GM19023 (cell line): ENCODE results near the gene PTTG1IP.

Experiments
- ATAC-seq: cut with Tn5 transposase; IDR thresholded peaks from one replicate; pipeline ENCODE4 v1.9.1; 2021; ENCODE audit warnings: mild to moderate bottlenecking, moderate library complexity; ENCODE audit not compliant: unreplicated experiment

Gene PTTG1IP

DNA sequence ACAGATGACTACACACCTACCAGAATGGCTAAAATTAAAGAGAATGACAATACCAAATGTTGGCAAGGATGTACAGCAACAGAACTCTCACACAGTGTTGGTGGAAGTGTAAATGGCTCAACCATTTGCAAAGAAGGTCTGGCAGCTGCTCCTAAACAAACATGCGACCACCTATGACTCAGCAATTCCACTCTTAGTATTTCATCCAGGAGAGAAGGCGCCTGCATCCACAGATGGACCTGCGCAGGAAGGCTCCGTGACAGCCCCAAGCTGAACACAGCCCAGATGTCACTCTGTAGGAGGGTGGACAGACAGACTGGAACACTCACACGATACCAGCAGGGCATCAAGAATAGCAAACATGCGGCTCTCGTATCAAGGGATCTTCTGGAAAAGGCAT lies 6.7 kb downstream of the PTTG1IP start:
- no peak for ATAC-seq

DNA sequence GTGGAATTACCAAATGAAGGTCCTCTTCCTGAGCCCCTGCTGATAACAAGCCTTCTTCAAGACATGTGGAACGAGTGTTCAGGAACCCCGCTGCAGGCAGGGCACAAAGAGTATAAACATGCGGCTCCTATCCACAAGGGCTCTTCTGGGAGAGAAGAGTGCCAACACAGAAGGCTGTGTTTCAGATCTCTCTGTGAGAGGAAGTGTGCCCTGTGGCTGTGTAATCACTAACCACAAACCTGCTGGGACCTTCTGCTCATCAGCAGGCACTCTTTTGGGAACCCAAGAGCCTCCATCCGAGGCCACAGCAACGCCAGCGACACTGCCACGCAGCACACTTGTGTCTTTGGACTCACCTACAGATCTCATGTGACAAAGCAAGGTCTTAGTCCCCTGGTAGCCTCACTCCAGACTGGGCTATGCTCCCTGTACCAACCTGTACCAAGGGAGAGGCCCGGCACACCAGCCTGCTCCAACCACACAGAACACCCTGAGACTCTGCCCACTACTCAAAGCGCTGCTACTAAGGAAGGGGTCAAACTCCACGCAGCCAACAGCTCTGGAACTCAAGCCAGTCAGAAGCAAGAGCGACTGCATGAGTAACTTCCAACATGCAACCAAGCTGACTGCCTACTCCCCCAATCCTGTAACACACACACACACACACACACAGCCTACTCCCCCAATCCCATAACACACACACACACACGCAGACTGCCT lies 7.8 kb downstream of the PTTG1IP start:
- no peak for ATAC-seq

- no peak for ATAC-seq
Measured at GRCh38 chr21:44862869-44863685, 10.4 kb downstream of the PTTG1IP start.

- no peak for ATAC-seq
Measured at GRCh38 chr21:44858791-44859190, 14.7 kb downstream of the PTTG1IP start.

- no peak for ATAC-seq
Measured at GRCh38 chr21:44858291-44858690, 15.2 kb downstream of the PTTG1IP start.

- ATAC-seq = no peak
Measured at GRCh38 chr21:44857127-44857892, 16.2 kb downstream of the PTTG1IP start.

DNA sequence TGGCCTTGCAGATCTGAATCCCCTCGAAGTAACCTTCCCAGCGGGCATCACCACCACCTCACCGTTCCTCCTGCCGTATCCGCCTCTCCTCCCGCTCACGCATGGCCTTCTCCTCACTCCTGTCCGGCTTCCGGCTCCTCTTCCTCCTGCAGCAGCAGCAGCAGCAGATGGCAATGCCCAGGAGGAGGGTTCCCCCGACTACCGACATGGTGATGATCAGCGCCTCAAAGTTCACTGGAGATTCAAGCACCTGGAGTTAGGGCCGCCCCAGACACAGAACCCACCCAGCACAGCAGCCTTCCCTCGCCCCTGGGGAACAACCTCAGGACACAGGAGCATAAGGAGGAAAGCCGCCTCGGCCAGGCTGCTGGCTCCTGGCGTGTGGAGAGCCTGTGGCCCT lies 17.4 kb downstream of the PTTG1IP start:
- ATAC-seq = no peak

DNA sequence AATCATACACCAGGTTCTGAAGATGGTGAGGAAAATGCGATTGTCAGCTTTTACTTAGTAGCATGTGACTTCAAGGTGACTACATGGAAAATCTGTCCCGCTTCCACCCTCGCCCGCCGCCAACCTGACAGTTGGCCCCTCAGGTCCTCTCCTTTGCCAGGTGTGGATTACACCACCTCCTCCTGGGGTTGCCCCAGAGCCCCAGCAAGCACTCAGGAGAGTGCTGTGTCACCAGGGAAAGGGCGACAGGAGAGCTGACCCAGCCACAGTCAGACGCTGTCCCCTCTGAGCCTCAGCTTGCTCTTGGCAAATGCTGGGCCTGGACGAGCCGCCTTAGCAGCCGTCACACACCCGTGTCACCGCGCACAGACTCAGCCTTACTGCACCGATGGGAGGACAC lies 17.9 kb downstream of the PTTG1IP start:
- ATAC-seq = no peak

GRCh38 chr21:44854664-44855446 lies 18.6 kb downstream of the PTTG1IP start:
- ATAC-seq = no peak

DNA sequence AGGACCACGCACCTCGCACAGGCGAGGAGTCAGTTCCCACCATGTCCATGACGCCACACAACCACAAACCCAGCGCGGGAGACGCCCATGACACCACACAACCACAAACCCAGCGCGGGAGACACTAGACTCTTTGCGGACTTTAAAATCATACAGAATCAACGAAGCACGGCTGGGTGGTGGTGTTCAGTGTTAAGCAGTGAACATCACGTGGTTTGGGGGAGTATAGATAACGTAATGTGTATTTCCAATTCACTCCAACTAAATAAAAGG lies 19.2 kb downstream of the PTTG1IP start:
- ATAC-seq = no peak

DNA sequence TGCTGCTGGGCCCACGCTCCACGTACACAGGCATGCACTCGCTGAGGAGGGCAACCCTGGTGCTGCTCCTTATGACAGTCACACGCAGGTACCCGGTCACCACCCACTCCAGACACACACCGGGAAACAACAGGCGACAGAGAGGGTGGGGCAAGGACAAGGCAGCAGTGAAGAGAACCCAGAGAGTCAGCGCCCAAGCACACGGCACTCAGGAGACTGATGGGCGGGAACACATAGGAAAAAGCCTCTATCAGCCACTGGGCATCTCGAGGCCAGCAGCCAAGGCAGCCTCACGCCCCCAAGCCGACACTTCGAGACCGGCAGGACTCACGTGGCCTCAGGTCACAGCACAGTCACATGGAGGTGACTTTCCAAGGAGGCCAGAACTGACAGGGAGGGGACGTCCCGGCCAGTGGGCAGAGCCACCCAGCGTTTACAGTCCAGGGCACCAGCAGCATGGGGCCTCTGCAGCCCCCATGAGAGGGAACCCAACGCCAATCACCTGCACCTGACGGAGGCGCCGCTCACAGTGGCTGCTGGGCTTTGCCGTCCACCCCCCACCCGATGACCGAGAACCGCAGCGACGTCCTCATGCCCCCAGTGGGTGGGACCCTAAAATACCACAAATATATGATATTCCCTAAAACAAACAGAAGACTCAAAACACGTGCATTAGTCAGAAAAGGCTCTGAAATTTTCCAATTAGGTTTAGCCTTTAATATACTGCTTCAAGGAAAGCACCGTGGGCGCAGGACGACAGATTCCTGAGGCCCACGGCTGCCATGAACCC lies 19.7 kb downstream of the PTTG1IP start:
- ATAC-seq = no peak

- no peak for ATAC-seq
Measured at GRCh38 chr21:44850905-44851657, 22.4 kb downstream of the PTTG1IP start.

DNA sequence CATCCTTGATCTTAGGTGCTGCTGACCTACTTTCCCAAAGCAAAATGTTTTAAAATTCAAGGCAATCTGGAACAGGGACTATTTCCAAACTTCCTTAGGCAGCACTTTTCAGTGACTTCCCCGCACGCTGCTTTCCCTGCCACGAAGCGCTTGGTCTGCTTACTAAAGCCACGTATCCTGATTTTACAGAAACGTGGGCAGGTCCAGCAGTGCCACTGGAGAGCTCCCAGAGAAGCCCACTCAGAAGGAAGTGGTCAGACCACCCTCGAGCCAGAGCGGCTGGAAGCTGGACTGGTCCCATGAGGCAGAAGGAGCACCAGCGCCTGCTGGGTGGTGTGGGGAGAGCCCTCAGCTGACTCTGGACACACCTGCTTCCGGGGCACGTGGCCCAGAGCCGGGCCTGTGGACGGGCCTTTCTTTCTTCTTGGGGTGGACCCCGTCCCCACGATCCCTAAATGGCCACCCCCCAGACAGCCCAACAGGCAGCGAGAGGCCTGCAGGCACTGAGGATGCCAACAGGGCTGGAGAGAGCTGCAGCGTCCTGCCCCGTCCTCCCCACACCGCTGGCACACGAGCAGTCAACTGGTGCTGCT lies 23.2 kb downstream of the PTTG1IP start:
- no peak for ATAC-seq

GRCh38 chr21:44849616-44850130 lies 23.8 kb downstream of the PTTG1IP start:
- ATAC-seq = no peak

DNA sequence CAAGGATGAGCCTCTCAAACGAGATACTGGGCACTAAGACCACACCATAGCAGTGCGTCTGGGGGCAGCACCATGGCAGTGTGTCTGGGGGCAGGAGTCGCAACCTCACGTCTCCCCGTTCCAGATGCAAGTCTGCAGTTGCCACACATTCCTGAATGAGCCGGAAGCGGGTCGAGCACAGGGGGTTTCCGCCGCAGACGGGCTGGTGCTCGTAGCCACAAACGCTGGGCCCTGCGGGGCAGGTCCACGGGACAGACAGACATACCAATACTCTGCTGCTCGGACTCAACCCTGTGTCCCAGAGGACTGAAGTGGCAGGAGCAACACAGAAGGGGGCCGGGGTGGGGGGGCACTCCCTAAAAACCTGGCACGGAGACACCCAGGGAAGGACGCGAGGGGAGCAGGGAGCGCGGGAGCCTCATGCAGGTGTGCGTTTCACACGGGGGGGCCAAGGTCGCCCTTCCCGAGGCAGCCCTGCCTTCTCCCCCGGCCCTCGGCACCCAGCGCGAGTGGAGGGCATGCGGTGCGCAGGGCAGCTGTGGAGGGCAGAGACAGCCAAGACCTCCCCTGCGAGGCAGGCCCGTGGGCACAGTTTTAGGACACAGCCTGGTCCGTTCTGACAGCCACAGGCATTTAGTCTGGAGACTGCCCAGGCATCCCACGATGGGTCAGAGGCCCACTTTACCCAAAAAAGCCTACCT lies 24.5 kb downstream of the PTTG1IP start:
- no peak for ATAC-seq

DNA sequence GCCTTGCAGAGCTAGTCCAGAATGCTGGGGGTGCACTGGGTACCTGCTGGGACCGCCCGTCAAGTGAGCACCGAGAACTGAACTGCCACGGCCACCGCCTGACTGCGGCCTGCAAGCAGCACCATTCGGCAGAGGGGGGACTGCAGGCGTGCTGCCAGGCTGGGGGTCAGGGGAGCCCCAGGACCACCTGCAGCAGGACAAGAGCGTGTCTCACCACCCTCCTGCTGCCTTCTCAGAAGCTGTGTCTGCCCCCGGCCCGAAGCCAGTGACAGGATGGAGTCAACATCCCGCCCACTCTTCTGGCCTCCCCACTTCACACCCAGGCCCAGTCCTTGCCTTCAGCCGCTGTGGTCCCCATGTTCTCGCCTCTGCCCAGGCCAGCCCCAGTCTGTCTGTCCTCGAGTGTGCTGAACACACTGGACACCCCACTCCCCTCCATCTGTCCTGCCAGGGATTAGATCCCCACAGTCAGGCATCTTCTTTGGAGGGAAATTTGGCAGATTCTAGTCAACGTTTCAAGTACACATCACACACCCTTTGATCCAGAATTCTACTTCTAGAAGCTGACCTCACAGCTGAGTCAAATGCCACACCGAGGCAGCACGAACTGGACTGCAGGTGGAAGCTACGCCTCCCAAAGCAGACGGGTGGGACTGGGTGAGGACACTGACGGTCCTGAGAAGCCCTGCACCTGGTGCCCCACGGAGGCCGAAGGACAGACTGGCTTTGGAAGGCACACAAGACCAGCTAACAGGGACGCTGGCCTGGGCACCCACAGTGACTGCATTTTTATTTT lies 26.0 kb downstream of the PTTG1IP start:
- ATAC-seq = no peak

GRCh38 chr21:44846485-44847260 lies 26.8 kb downstream of the PTTG1IP start:
- no peak for ATAC-seq
